Loucy (cell line): Measurements from ENCODE around the gene COL6A1.
"Not testable (repeated sequence)": the region's sequence is repeated elsewhere in the genome, so short reads cannot be mapped to it uniquely, and the experiment has no call there.

ENCODE experiments used
- CTCF ChIP-seq: fragments of 200-600 bp; sonication (generic); conservative IDR thresholded peaks from 2 replicates; pipeline ENCODE4 v1.5.1; 2014; ENCODE audit warnings: mild to moderate bottlenecking, antibody characterized with exemption, low read length
- EZH2phosphoT487 ChIP-seq: fragments of 200-600 bp; IDR thresholded peaks from 2 replicates; pipeline ENCODE4 v1.6.1; 2018; ENCODE audit warnings: antibody characterized with exemption, mild to moderate bottlenecking, moderate library complexity, borderline replicate concordance

- not testable (repeated sequence) for TF ChIP-seq EZH2phosphoT487, CTCF
Observed at GRCh38 chr21:46046906-46047305, 65.3 kb downstream of the COL6A1 start.
